ENCODE results near the gene FBP2.

- TF ChIP-seq CTCF (IDR thresholded peaks at IDR 0.05; ENCODE audit: insufficient read depth, low read length) (no peak), POLR2AphosphoS5 (IDR thresholded peaks at IDR 0.05; ENCODE audit: low read depth) (no peak)
Measured at GRCh38 chr9:94526951-94527350, 66.7 kb downstream of the FBP2 start.
